ENCODE results near the gene UCP2.

UCP2 gene

GRCh38 chr11:73949912-73950311, 32.7 kb downstream of the UCP2 start:
- no peak for DNase-seq (ENCODE audit: low read depth, low spot score)
- Histone ChIP-seq H3K36me3 (ENCODE audit: insufficient read depth, low read length) (no peaks in the 10 kb centered on the region), H3K9ac (ENCODE audit: insufficient read length) (no peak overlapping the region), H3K27ac (no peak overlapping the region), H3K9me3 (ENCODE audit: low read depth, low read length) (no peaks in the 10 kb centered on the region), H3K4me3 (no peak overlapping the region)
- TF ChIP-seq EZH2 (IDR thresholded peaks at IDR 0.05) (no peak), FOXP2 (optimal IDR thresholded peaks at IDR 0.05; ENCODE audit: control extremely low read depth, extremely low read length, insufficient read depth) (no peak), POLR2AphosphoS5 (IDR thresholded peaks at IDR 0.05; ENCODE audit: borderline replicate concordance, low read depth, low read length) (no peak)

GRCh38 chr11:73949246-73949645, 33.4 kb downstream of the UCP2 start:
- no peak overlapping the region for H3K9ac ChIP-seq (ENCODE audit: insufficient read length)
- no peaks in the 10 kb centered on the region for H3K9me3 ChIP-seq (ENCODE audit: low read depth, low read length)
- DNase-seq (ENCODE audit: low read depth, low spot score), result no peak
- no peak overlapping the region for H3K27ac ChIP-seq
- H3K36me3 ChIP-seq (ENCODE audit: insufficient read depth, low read length), result no peaks in the 10 kb centered on the region
- no peak overlapping the region for H3K4me3 ChIP-seq
- no peak for TF ChIP-seq EZH2 (IDR thresholded peaks at IDR 0.05)

DNA sequence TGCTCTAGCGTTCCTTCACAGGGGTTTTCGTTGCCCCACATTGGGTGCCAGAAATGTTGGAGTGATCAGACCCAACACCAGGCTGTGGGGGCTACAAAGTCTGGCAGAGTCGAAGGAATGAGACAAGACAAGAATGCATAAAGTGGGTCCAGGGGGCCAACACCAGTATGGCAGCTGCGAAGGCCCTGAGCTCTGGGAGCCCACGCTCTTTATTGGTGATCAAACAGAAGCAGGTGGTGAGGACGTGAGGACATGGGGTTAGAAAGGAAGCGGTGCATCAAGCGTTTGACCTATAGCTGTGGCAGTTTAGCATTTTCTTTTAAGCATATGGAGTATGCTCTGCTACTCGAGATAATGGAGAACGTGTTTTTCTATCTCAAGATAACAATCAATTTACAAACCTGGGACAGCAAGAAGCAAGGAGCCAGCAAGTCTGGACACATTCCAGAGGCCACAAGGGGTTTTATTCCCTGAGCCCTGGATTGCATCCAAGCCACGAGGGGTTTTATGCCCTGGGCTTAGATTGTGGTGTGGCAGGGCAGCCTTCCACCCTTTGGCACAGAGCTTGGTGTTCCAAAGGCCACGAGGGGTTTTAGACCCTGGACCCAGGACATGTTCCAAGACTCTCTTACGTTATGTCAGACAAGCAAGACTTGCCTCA, 35.7 kb downstream of the UCP2 start:
- no peak for DNase-seq (ENCODE audit: low read depth, low spot score)
- Histone ChIP-seq H3K4me3 (no peak overlapping the region), H3K9ac (ENCODE audit: insufficient read length) (no peak overlapping the region), H3K36me3 (ENCODE audit: insufficient read depth, low read length) (no peaks in the 10 kb centered on the region), H3K27ac (no peak overlapping the region), H3K9me3 (ENCODE audit: low read depth, low read length) (no peaks in the 10 kb centered on the region)
- TF ChIP-seq EZH2 (IDR thresholded peaks at IDR 0.05), result no peak
- TF ChIP-seq FOXP2 (optimal IDR thresholded peaks at IDR 0.05; ENCODE audit: control extremely low read depth, extremely low read length, insufficient read depth), result no peak
- no peak for TF ChIP-seq POLR2AphosphoS5 (IDR thresholded peaks at IDR 0.05; ENCODE audit: borderline replicate concordance, low read depth, low read length)

GRCh38 chr11:73945396-73945795, 37.2 kb downstream of the UCP2 start:
- Histone ChIP-seq H3K36me3 (ENCODE audit: insufficient read depth, low read length) (no peaks in the 10 kb centered on the region), H3K4me3 (no peak overlapping the region), H3K9ac (ENCODE audit: insufficient read length) (no peak overlapping the region), H3K9me3 (ENCODE audit: low read depth, low read length) (peaks cover 2% of the 10 kb centered on the region; the same call in 1 of the 2 replicates), H3K27ac (no peak overlapping the region)
- no peak for TF ChIP-seq POLR2AphosphoS5 (IDR thresholded peaks at IDR 0.05; ENCODE audit: borderline replicate concordance, low read depth, low read length)
- TF ChIP-seq EZH2 (IDR thresholded peaks at IDR 0.05), result no peak
- TF ChIP-seq FOXP2 (optimal IDR thresholded peaks at IDR 0.05; ENCODE audit: control extremely low read depth, extremely low read length, insufficient read depth), result no peak
- DNase-seq (ENCODE audit: low read depth, low spot score), result no peak

DNA sequence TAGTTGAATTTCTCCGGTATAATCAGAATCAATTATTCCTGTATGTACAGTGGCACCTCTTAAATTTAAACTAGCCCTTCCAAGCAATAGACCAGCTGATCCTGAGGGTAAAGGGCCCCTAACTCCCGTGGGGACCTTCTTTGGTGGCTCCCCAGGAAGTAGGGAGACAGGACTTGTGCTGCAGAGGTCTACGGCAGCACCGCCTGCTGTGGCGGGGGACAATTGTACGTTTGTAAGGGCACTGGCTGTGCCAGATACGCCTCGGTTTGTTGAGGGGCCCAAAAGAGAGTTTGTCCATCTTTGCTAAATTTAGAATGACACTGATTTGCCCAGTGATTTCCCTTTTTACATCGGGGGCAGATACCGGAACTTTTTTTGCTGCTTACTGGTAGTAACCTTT, 37.7 kb downstream of the UCP2 start:
- no peak for DNase-seq (ENCODE audit: low read depth, low spot score)
- Histone ChIP-seq H3K36me3 (ENCODE audit: insufficient read depth, low read length) (no peaks in the 10 kb centered on the region), H3K9me3 (ENCODE audit: low read depth, low read length) (peaks cover 2% of the 10 kb centered on the region; the same call in 1 of the 2 replicates), H3K9ac (ENCODE audit: insufficient read length) (no peak overlapping the region), H3K4me3 (no peak overlapping the region), H3K27ac (no peak overlapping the region)
- TF ChIP-seq FOXP2 (optimal IDR thresholded peaks at IDR 0.05; ENCODE audit: control extremely low read depth, extremely low read length, insufficient read depth) (no peak), EZH2 (IDR thresholded peaks at IDR 0.05) (no peak), POLR2AphosphoS5 (IDR thresholded peaks at IDR 0.05; ENCODE audit: borderline replicate concordance, low read depth, low read length) (no peak)

- no peak for DNase-seq (ENCODE audit: low read depth, low spot score)
- no peak overlapping the region for H3K4me3 ChIP-seq
- TF ChIP-seq POLR2AphosphoS5 (IDR thresholded peaks at IDR 0.05; ENCODE audit: borderline replicate concordance, low read depth, low read length) (no peak), EZH2 (IDR thresholded peaks at IDR 0.05) (no peak), FOXP2 (optimal IDR thresholded peaks at IDR 0.05; ENCODE audit: control extremely low read depth, extremely low read length, insufficient read depth) (no peak)
These were observed 38.6 kb downstream of the UCP2 start for GRCh38 chr11:73944085-73944484.

DNA sequence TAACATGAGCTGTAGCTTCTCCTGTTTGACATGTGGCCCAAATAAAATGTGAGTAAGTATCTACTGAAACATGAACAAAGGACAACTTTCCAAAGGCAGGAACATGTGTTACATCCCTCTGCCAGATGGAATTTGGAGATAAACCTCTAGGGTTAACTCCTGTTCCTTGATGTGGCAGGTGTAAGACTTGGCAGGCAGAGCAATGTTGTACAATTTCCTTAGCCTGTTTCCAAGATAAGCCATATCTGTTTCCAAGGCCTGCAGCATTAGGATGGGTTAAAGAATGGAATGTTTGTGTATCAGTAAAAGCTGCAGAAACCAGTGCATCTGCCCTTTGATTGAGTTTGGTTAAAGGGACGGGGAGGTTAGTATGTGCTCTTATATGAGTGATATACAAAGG, 40.6 kb downstream of the UCP2 start:
- Histone ChIP-seq H3K27ac (no peak overlapping the region), H3K36me3 (ENCODE audit: insufficient read depth, low read length) (no peaks in the 10 kb centered on the region), H3K4me3 (no peak overlapping the region), H3K9ac (ENCODE audit: insufficient read length) (no peak overlapping the region), H3K9me3 (ENCODE audit: low read depth, low read length) (peaks cover 2% of the 10 kb centered on the region; the same call in 1 of the 2 replicates)
- TF ChIP-seq FOXP2 (optimal IDR thresholded peaks at IDR 0.05; ENCODE audit: control extremely low read depth, extremely low read length, insufficient read depth), result no peak
- no peak for TF ChIP-seq EZH2 (IDR thresholded peaks at IDR 0.05)
- no peak for TF ChIP-seq POLR2AphosphoS5 (IDR thresholded peaks at IDR 0.05; ENCODE audit: borderline replicate concordance, low read depth, low read length)
- DNase-seq (ENCODE audit: low read depth, low spot score), result no peak

More at GRCh38 chr11:73944085-73944484, 38.6 kb downstream of the UCP2 start:
- Histone ChIP-seq H3K9ac (ENCODE audit: insufficient read length) (no peak overlapping the region), H3K9me3 (ENCODE audit: low read depth, low read length) (peaks cover 2% of the 10 kb centered on the region; the same call in 1 of the 2 replicates), H3K36me3 (ENCODE audit: insufficient read depth, low read length) (no peaks in the 10 kb centered on the region), H3K27ac (no peak overlapping the region)

GRCh38 chr11:73940801-73941570, 41.7 kb downstream of the UCP2 start:
- Histone ChIP-seq H3K27ac (no peak overlapping the region), H3K36me3 (ENCODE audit: insufficient read depth, low read length) (no peaks in the 10 kb centered on the region), H3K9me3 (ENCODE audit: low read depth, low read length) (peaks cover 2% of the 10 kb centered on the region; the same call in 1 of the 2 replicates), H3K4me3 (no peak overlapping the region), H3K9ac (ENCODE audit: insufficient read length) (no peak overlapping the region)
- TF ChIP-seq FOXP2 (optimal IDR thresholded peaks at IDR 0.05; ENCODE audit: control extremely low read depth, extremely low read length, insufficient read depth) (no peak), EZH2 (IDR thresholded peaks at IDR 0.05) (no peak), POLR2AphosphoS5 (IDR thresholded peaks at IDR 0.05; ENCODE audit: borderline replicate concordance, low read depth, low read length) (no peak)
- no peak for DNase-seq (ENCODE audit: low read depth, low spot score)
